Measurements from ENCODE around the gene ABCC11. TPM values are rescaled to one million over a fixed set of nuclear protein-coding genes. Genes with fewer than 3 reads are reported as not detected.

Gene ABCC11
- total RNA-seq, 4 donors from 2014 or later, result 0.09 to 0.57 (median 0.19) TPM; not detected in 1

DNA sequence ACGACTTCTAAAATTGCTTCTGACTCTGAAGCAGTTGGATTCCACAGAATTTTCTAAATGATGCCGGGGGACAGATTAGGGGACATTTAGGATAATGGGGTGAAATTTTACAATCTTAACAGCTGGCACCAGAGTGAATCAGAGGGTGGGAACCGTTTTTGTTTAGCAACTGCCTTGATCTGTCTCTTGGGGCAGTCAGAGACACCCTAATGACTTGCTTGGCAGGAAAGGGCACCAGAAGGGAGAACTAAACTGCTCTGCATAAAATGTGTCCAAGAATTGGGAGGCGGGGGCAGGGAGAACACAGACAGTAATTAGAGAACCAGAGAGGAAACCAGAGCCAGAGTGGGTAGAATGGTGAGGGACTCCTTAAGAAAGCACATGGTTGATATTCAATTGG lies 85.4 kb downstream of the ABCC11 start:
- no peaks in the 10 kb centered on the region for H3K9me3 ChIP-seq
- H3K27me3 ChIP-seq, result peaks cover 0 to 10% (median 0%) of the 10 kb centered on the region in 4 donors
- intact Hi-C loops (cut with DNase I), result loop anchor here (5.0 to 10.0 kb wide), 2 partner anchors 1020 to 1207 kb away; partner anchors contain the start of gene NETO2
- H3K4me1 ChIP-seq, result peaks cover 0 to 12% (median 0%) of the 10 kb centered on the region in 3 donors
- WGBS, 2 donors, result 66 to 70% methylated on average over 4 of the region's 4 CpGs
- H3K4me3 ChIP-seq, result no peak overlapping the region
- TF ChIP-seq, protein P1, sequence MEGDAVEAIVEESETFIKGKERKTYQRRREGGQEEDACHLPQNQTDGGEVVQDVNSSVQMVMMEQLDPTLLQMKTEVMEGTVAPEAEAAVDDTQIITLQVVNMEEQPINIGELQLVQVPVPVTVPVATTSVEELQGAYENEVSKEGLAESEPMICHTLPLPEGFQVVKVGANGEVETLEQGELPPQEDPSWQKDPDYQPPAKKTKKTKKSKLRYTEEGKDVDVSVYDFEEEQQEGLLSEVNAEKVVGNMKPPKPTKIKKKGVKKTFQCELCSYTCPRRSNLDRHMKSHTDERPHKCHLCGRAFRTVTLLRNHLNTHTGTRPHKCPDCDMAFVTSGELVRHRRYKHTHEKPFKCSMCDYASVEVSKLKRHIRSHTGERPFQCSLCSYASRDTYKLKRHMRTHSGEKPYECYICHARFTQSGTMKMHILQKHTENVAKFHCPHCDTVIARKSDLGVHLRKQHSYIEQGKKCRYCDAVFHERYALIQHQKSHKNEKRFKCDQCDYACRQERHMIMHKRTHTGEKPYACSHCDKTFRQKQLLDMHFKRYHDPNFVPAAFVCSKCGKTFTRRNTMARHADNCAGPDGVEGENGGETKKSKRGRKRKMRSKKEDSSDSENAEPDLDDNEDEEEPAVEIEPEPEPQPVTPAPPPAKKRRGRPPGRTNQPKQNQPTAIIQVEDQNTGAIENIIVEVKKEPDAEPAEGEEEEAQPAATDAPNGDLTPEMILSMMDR (IDR thresholded peaks at IDR 0.05), result no peak
- TF ChIP-seq POLR2A (IDR thresholded peaks at IDR 0.05), result no peak
- DNase-seq, result no peak
- H3K27ac ChIP-seq, result no peak overlapping the region
- no peaks in the 10 kb centered on the region for H3K36me3 ChIP-seq

- H3K9me3 ChIP-seq, result no peaks in the 10 kb centered on the region
- DNase-seq, result no peak
- intact Hi-C loops (cut with DNase I), result loop anchor here (5.0 to 10.0 kb wide), 2 partner anchors 1018 to 1206 kb away; partner anchors contain the start of gene NETO2
- no peak overlapping the region for H3K4me3 ChIP-seq
- H3K27me3 ChIP-seq, result peaks cover 0 to 21% (median 0%) of the 10 kb centered on the region in 4 donors
- H3K4me1 ChIP-seq, result peaks cover 3 to 18% (median 4%) of the 10 kb centered on the region in 3 donors
- 79 to 85% methylated on average over 6 of the region's 6 CpGs for WGBS, 2 donors
- no peak for TF ChIP-seq POLR2A (IDR thresholded peaks at IDR 0.05)
- TF ChIP-seq, protein P1 (IDR thresholded peaks at IDR 0.05), result no peak
- H3K36me3 ChIP-seq, result no peaks in the 10 kb centered on the region
- H3K27ac ChIP-seq, result no peak overlapping the region
Measured at GRCh38 chr16:48160575-48160974, 86.8 kb downstream of the ABCC11 start.

DNA sequence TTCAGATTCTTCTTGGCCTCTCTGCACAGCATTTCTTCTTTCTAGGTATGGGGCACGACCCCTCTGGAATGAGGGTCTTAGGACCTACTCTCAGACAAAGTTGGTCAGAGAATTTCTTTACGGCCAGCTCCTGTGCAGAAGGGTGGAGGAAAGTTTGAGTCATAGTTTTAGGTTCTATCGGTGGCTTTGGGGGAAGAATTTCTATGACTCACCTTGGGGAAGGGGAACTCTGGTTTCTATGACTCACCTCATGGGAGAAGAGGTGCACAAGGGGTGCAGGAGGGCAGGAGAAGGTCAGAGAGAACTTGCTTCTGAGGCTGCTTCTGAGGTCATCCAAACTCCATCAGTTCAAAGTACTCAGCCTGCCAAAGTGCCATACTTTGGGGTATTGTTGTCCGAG lies 89.0 kb downstream of the ABCC11 start:
- H3K4me3 ChIP-seq, result no peak overlapping the region
- no peaks in the 10 kb centered on the region for H3K9me3 ChIP-seq
- peaks cover 3 to 6% (median 4%) of the 10 kb centered on the region in 3 donors for H3K4me1 ChIP-seq
- WGBS, 2 donors, result 19 to 33% methylated on average over 3 to 4 of the region's 4 CpGs
- H3K27me3 ChIP-seq, result peaks cover 0 to 32% (median 0%) of the 10 kb centered on the region in 4 donors
- DNase-seq, result no peak
- H3K27ac ChIP-seq, result no peak overlapping the region
- H3K36me3 ChIP-seq, result no peaks in the 10 kb centered on the region
- intact Hi-C loops (cut with DNase I), result loop anchor here (10.0 kb wide), 1 partner anchor 1123 kb away; no protein-coding TSS in a partner anchor
- TF ChIP-seq POLR2A (IDR thresholded peaks at IDR 0.05), result no peak
- TF ChIP-seq, protein P1 (IDR thresholded peaks at IDR 0.05), result no peak

DNA sequence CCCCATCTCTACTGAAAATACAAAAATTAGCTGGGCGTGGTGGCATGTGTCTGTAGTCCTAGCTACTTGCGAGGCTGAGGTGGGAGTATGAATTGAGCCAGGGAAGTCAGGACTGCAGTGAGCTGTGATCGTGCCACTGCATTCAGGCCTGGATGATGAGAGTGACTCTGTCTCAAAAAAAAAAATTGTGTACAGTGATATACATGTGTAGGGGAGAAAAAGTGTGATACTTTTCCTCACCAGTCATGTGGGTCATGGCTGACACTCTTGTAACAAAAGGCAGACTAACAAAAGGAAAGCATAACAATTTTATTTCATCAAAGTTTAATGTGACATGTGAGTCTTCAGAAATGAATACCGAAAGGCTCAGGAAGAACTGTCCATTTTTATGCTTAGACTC lies 89.5 kb downstream of the ABCC11 start:
- no peaks in the 10 kb centered on the region for H3K9me3 ChIP-seq
- WGBS, 2 donors, result 67 to 73% methylated on average over 4 of the region's 4 CpGs
- TF ChIP-seq, protein P1 (IDR thresholded peaks at IDR 0.05), result no peak
- TF ChIP-seq POLR2A (IDR thresholded peaks at IDR 0.05), result no peak
- H3K4me3 ChIP-seq, result no peak overlapping the region
- intact Hi-C loops (cut with DNase I), result loop anchor here (10.0 kb wide), 1 partner anchor 1123 kb away; no protein-coding TSS in a partner anchor
- H3K4me1 ChIP-seq, result peaks cover 3 to 6% (median 4%) of the 10 kb centered on the region in 3 donors
- H3K36me3 ChIP-seq, result no peaks in the 10 kb centered on the region
- no peak for DNase-seq
- H3K27ac ChIP-seq, result no peak overlapping the region
- peaks cover 0 to 32% (median 0%) of the 10 kb centered on the region in 4 donors for H3K27me3 ChIP-seq

- no peak for DNase-seq
- Histone ChIP-seq H3K36me3 (no peaks in the 10 kb centered on the region), H3K27me3 (peaks cover 0 to 36% (median 0%) of the 10 kb centered on the region in 4 donors), H3K4me3 (no peak overlapping the region), H3K27ac (no peak overlapping the region), H3K9me3 (no peaks in the 10 kb centered on the region), H3K4me1 (peaks cover 3 to 6% (median 4%) of the 10 kb centered on the region in 3 donors)
- WGBS, 2 donors, result 73 to 79% methylated on average over 6 to 10 of the region's 11 CpGs
- intact Hi-C loops (cut with DNase I), result loop anchor here (10.0 kb wide), 1 partner anchor 1123 kb away; no protein-coding TSS in a partner anchor
- no peak for TF ChIP-seq POLR2A (IDR thresholded peaks at IDR 0.05)
- TF ChIP-seq, protein P1 (IDR thresholded peaks at IDR 0.05), result no peak
Measured at GRCh38 chr16:48157302-48157701, 90.0 kb downstream of the ABCC11 start.
